Aorta (tissue), 5 donors: ENCODE results near the gene OSBPL10. TPM values are rescaled to one million over a fixed set of nuclear protein-coding genes. Genes with fewer than 3 reads are reported as not detected.

Experiments used
- ATAC-seq: fragments of 200-7000 bp; cut with Tn5 transposase; one replicate; pipeline ENCODE4 v1.9.1; 2022; ENCODE audit warnings: moderate library complexity; ENCODE audit not compliant: low FRiP score
- DNase-seq, 2 donors: peaks; one replicate each; pipeline ENCODE4 v3.0.0-alpha.2; 2020
- H3K27ac ChIP-seq, 2 donors: one replicate each; pipeline ENCODE4 v1.5.1; 2013; ENCODE audit warnings: low read length in 2 of 2, mild to moderate bottlenecking in 2 of 2, moderate library complexity in 2 of 2, control low read depth in 1 of 2, inconsistent platforms in 1 of 2, low read depth in 1 of 2
- H3K27me3 ChIP-seq, 2 donors: one replicate each; pipeline ENCODE4 v1.6.1; 2013; ENCODE audit warnings: control low read depth in 1 of 2, low read length in 1 of 2, mild to moderate bottlenecking in 1 of 2, moderate library complexity in 1 of 2; ENCODE audit not compliant: insufficient read depth in 2 of 2, control insufficient read depth in 1 of 2
- H3K36me3 ChIP-seq, 2 donors: one replicate each; pipeline ENCODE4 v1.6.1; 2013; ENCODE audit warnings: control low read depth in 1 of 2, low read length in 1 of 2, mild to moderate bottlenecking in 1 of 2; ENCODE audit not compliant: insufficient read depth in 2 of 2, control insufficient read depth in 1 of 2
- H3K4me1 ChIP-seq, 2 donors: one replicate each; pipeline ENCODE4 v1.6.1; 2013; ENCODE audit warnings: low read length in 2 of 2, control low read depth in 1 of 2, mild to moderate bottlenecking in 1 of 2, moderate library complexity in 1 of 2; ENCODE audit not compliant: insufficient read depth in 2 of 2, control insufficient read depth in 1 of 2
- H3K4me3 ChIP-seq, 2 donors: one replicate each; pipeline ENCODE4 v1.5.1; 2013; ENCODE audit warnings: low read length in 2 of 2, control low read depth in 1 of 2, mild to moderate bottlenecking in 1 of 2
- H3K9me3 ChIP-seq: one replicate; pipeline ENCODE4 v1.6.1; 2013; ENCODE audit warnings: mild to moderate bottlenecking, low read length; ENCODE audit not compliant: control insufficient read depth
- WGBS, 2 donors: extraction: QIAGEN DNeasy Blood & Tissue Kit; methylation state at CpG; one replicate each; pipeline ENCODE4 v1.1.7; 2013; 5-methylcytosine and 5-hydroxymethylcytosine counted together
- intact Hi-C, 2 donors: fragments of 100-400 bp; cut with DNase I; formaldehyde crosslinking; loops; one replicate each; pipeline versions ENCODE4 v1.14.2 to v1.15.0; 2022
- polyA plus RNA-seq, 2 donors: library from polyadenylated mRNA; stranded (reverse); fragments of 200-250 nt; gene quantifications; one replicate each; pipeline ENCODE4 v1.2.3, GENCODE V29; 2013
- total RNA-seq, 2 donors: library from RNA; stranded (reverse); fragmentation: NEBNext Ultra II Directional; extraction: Animal tissue kit (Norgen Biotek cat#: 25700); gene quantifications; one replicate each; pipeline ENCODE4 v1.2.1, GENCODE V29; 2021
- donor health status: healthy with polysubstance abuse.
- donor health status: Bipolar disorder and iron deficiency.
- donor health status: DM: no; HTN: no; CAD: no.
- donor health status: DM: no; HTN: no; CAD: no.
- donor health status: DM: yes; HTN: yes; CAD: no.

The OSBPL10 gene
- total and polyA plus RNA-seq, 4 donors = 3.1 to 47.9 (median 17.4) TPM

GRCh38 chr3:31890742-31891469 is 90.2 kb downstream of the OSBPL10 start:
- Histone ChIP-seq H3K27ac (no peak overlapping the region), H3K36me3 (no peaks in the 10 kb centered on the region), H3K4me3 (no peak overlapping the region), H3K27me3 (no peaks in the 10 kb centered on the region), H3K4me1 (no peaks in the 10 kb centered on the region), H3K9me3 (no peaks in the 10 kb centered on the region)
- ATAC-seq (no peak), DNase-seq (no peak)
- WGBS, 2 donors = 94 to 96% methylated on average over 8 of the region's 8 CpGs
- intact Hi-C loops = no loop called here

DNA sequence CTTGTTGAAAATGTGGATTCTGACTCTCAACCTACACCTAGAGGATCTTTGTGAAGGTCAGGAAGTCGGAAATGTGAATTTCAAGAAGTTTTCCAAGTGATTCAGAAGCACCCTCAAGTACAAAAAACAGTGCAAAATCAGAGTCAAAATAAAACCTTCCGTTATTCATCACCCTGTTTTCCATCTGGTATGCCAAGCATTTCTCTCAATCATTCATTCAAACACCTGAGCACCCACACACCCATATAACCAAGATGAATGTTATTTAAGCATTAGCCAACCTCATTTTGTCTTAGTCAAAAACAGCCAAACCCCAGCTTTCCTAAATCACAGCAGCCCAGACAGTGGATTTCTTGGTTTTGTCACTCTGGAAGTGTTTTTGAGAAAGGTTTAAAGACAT is 91.1 kb downstream of the OSBPL10 start:
- intact Hi-C loops = no loop called here
- H3K27ac ChIP-seq = no peak overlapping the region
- no peaks in the 10 kb centered on the region for H3K4me1 ChIP-seq
- H3K36me3 ChIP-seq = no peaks in the 10 kb centered on the region
- DNase-seq = no peak
- WGBS, 2 donors = 81 to 87% methylated on average over 2 of the region's 2 CpGs
- no peak overlapping the region for H3K4me3 ChIP-seq
- no peaks in the 10 kb centered on the region for H3K9me3 ChIP-seq
- no peak for ATAC-seq
- no peaks in the 10 kb centered on the region for H3K27me3 ChIP-seq

DNA sequence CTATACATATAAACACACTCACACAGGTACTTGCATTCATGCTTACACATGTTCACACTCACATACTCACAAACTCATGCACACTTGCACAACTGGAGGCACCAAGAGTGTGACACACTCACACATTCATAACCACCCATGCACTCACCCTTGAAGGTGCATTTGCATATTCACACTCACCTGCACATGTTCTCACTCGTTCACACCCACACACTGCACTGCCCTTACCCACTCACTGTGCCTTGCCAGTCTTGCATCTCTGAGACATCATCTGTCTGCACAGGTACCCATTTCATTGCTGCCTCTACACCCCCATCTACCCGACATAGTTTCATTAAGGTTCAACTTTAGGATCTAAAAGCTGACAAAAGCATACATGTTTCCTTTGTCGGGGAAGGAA is 95.8 kb downstream of the OSBPL10 start:
- no peaks in the 10 kb centered on the region for H3K9me3 ChIP-seq
- DNase-seq (no peak), ATAC-seq (no peak)
- no peak overlapping the region for H3K4me3 ChIP-seq
- H3K4me1 ChIP-seq = no peaks in the 10 kb centered on the region
- 93 to 96% methylated on average over 3 of the region's 3 CpGs for WGBS, 2 donors
- H3K27ac ChIP-seq = no peak overlapping the region
- H3K36me3 ChIP-seq = no peaks in the 10 kb centered on the region
- H3K27me3 ChIP-seq = no peaks in the 10 kb centered on the region
- intact Hi-C loops = no loop called here

- ATAC-seq (no peak), DNase-seq (no peak)
- no peaks in the 10 kb centered on the region for H3K4me1 ChIP-seq
- 91 to 94% methylated on average over 1 of the region's 1 CpG for WGBS, 2 donors
- H3K9me3 ChIP-seq = no peaks in the 10 kb centered on the region
- intact Hi-C loops = no loop called here
- no peaks in the 10 kb centered on the region for H3K27me3 ChIP-seq
- H3K36me3 ChIP-seq = peaks cover 0 to under 1% of the 10 kb centered on the region in 2 donors
- no peak overlapping the region for H3K4me3 ChIP-seq
- no peak overlapping the region for H3K27ac ChIP-seq
These were observed 96.8 kb downstream of the OSBPL10 start for GRCh38 chr3:31884251-31884650.

GRCh38 chr3:31882895-31883294 is 98.2 kb downstream of the OSBPL10 start:
- peaks cover 0 to 3% of the 10 kb centered on the region in 2 donors for H3K36me3 ChIP-seq

GRCh38 chr3:31882431-31882830 is 98.6 kb downstream of the OSBPL10 start:
- Histone ChIP-seq H3K4me3 (no peak overlapping the region), H3K27me3 (no peaks in the 10 kb centered on the region), H3K27ac (no peak overlapping the region), H3K9me3 (no peaks in the 10 kb centered on the region), H3K36me3 (peaks cover 0 to 3% of the 10 kb centered on the region in 2 donors), H3K4me1 (no peaks in the 10 kb centered on the region)
- 91 to 93% methylated on average over 4 of the region's 4 CpGs for WGBS, 2 donors
- DNase-seq (no peak), ATAC-seq (no peak)
- intact Hi-C loops = no loop called here

More at GRCh38 chr3:31882895-31883294, 98.2 kb downstream of the OSBPL10 start:
- H3K27me3 ChIP-seq = no peaks in the 10 kb centered on the region
- no peak for ATAC-seq
- DNase-seq = no peak
- no peak overlapping the region for H3K27ac ChIP-seq
- WGBS, 2 donors = 81 to 94% methylated on average over 3 of the region's 3 CpGs
- H3K4me1 ChIP-seq = no peaks in the 10 kb centered on the region
- no peaks in the 10 kb centered on the region for H3K9me3 ChIP-seq
- no peak overlapping the region for H3K4me3 ChIP-seq
- intact Hi-C loops = no loop called here

DNA sequence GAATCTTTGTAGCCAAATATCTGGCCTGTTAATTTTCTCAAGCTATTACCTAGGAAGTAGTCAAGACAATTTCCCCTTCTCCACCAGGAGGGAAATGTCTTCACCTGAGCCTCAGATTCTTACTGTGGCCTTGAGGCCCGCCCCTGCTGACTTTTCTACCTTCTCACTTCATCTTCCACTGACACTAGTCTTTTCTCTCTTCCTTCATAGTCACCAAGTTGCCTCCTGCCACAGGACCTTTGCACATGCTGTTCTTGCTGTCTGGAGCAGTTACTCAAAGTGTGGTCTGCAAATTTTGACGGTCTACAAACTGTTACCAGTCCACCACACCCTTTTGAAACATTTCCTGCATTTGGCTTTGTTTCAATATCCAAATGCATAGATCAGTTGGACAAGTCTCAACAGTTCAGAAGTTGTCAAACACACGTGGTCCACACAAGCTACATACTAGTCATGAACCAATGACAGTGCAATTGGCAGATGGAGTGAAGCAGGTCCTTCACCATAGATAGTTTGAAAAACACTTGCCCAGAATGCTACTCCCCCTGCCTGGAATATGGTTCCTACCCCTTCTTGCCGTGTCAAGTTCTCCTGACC is 100.5 kb downstream of the OSBPL10 start:
- intact Hi-C loops = no loop called here
- no peak for DNase-seq
- H3K36me3 ChIP-seq = peaks cover 0 to 3% of the 10 kb centered on the region in 2 donors
- H3K9me3 ChIP-seq = no peaks in the 10 kb centered on the region
- 82 to 90% methylated on average over 4 of the region's 4 CpGs for WGBS, 2 donors
- no peaks in the 10 kb centered on the region for H3K27me3 ChIP-seq
- no peak overlapping the region for H3K4me3 ChIP-seq
- H3K27ac ChIP-seq = no peak overlapping the region
- no peaks in the 10 kb centered on the region for H3K4me1 ChIP-seq
- ATAC-seq = no peak

- intact Hi-C loops = no loop called here
These were observed 101.0 kb downstream of the OSBPL10 start for GRCh38 chr3:31880020-31880419.

DNA sequence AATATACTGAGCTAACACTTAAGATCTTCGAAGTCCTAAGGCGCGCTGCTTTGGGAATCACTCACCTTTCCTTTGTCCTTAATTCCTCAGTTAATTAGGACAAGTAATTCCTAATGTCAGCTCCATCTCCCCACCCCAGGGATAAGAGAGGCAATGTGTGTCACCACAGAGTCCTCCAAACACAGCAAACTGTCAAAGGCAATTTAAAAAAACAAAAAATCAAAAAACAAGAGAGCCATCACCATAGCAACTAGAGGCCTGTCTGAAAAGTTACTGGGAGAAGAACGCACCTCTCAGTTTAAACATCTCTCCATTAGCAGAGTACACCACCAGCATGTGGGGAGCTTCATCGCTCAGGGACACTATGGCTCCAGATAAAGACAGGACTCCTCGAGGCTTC is 101.7 kb downstream of the OSBPL10 start:
- WGBS, 2 donors = 97% methylated on average over 6 of the region's 6 CpGs
- DNase-seq = no peak
- peaks cover 0 to 3% of the 10 kb centered on the region in 2 donors for H3K36me3 ChIP-seq
- no peak overlapping the region for H3K27ac ChIP-seq
- no peaks in the 10 kb centered on the region for H3K9me3 ChIP-seq
- no peak for ATAC-seq
- H3K4me3 ChIP-seq = no peak overlapping the region
- no peaks in the 10 kb centered on the region for H3K4me1 ChIP-seq
- no peaks in the 10 kb centered on the region for H3K27me3 ChIP-seq
- intact Hi-C loops = no loop called here

More at GRCh38 chr3:31880020-31880419, 101.0 kb downstream of the OSBPL10 start:
- Histone ChIP-seq H3K27me3 (no peaks in the 10 kb centered on the region), H3K27ac (no peak overlapping the region), H3K36me3 (peaks cover 0 to 3% of the 10 kb centered on the region in 2 donors), H3K4me3 (no peak overlapping the region), H3K9me3 (no peaks in the 10 kb centered on the region), H3K4me1 (no peaks in the 10 kb centered on the region)
- DNase-seq = no peak
- ATAC-seq = no peak
- 96 to 99% methylated on average over 4 of the region's 4 CpGs for WGBS, 2 donors
